ENCODE results near the gene CORO2B.

- TF ChIP-seq, protein P1, sequence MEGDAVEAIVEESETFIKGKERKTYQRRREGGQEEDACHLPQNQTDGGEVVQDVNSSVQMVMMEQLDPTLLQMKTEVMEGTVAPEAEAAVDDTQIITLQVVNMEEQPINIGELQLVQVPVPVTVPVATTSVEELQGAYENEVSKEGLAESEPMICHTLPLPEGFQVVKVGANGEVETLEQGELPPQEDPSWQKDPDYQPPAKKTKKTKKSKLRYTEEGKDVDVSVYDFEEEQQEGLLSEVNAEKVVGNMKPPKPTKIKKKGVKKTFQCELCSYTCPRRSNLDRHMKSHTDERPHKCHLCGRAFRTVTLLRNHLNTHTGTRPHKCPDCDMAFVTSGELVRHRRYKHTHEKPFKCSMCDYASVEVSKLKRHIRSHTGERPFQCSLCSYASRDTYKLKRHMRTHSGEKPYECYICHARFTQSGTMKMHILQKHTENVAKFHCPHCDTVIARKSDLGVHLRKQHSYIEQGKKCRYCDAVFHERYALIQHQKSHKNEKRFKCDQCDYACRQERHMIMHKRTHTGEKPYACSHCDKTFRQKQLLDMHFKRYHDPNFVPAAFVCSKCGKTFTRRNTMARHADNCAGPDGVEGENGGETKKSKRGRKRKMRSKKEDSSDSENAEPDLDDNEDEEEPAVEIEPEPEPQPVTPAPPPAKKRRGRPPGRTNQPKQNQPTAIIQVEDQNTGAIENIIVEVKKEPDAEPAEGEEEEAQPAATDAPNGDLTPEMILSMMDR (conservative IDR thresholded peaks at IDR 0.05; ENCODE audit: low read depth, low read length): no peak
- no peak for TF ChIP-seq EZH2 (IDR thresholded peaks at IDR 0.05; ENCODE audit: borderline replicate concordance, low read depth, low read length, poor library complexity, severe bottlenecking)
These were observed at the start of gene CORO2B for GRCh38 chr15:68578980-68579935.

Data from A673 (cell line).